Neuronal stem cell (in vitro differentiated cells): Measurements from ENCODE around the gene MFGE8.
"Not testable (repeated sequence)": the region's sequence is repeated elsewhere in the genome, so short reads cannot be mapped to it uniquely, and the experiment has no call there.

Experiments used
- DNase-seq: peaks from one replicate; pipeline ENCODE4 v3.0.0-alpha.2; 2013; ENCODE audit warnings: low spot score
- H2AFZ ChIP-seq: one replicate; pipeline ENCODE4 v1.6.1; 2013; ENCODE audit warnings: mild to moderate bottlenecking, low read length, inconsistent platforms
- H2AK5ac ChIP-seq: 2 replicates; pipeline ENCODE4 v1.6.1; 2013; ENCODE audit warnings: low read depth, mild to moderate bottlenecking, inconsistent platforms, low read length, moderate library complexity, mixed read lengths
- H2BK120ac ChIP-seq: 2 replicates; pipeline ENCODE4 v1.6.1; 2013; ENCODE audit warnings: low read depth, mild to moderate bottlenecking, inconsistent platforms, low read length, moderate library complexity, mixed read lengths
- H2BK12ac ChIP-seq: one replicate; pipeline ENCODE4 v1.6.1; 2013; ENCODE audit warnings: low read length, inconsistent platforms
- H2BK15ac ChIP-seq: 2 replicates; pipeline ENCODE4 v1.6.1; 2013; ENCODE audit warnings: mild to moderate bottlenecking, low read length, inconsistent platforms, mixed read lengths
- H2BK5ac ChIP-seq: one replicate; pipeline ENCODE4 v1.6.1; 2013; ENCODE audit warnings: inconsistent platforms, mild to moderate bottlenecking, low read length, moderate library complexity
- H3K14ac ChIP-seq: one replicate; pipeline ENCODE4 v1.6.1; 2013; ENCODE audit warnings: low read length, inconsistent platforms
- H3K18ac ChIP-seq: 2 replicates; pipeline ENCODE4 v1.6.1; 2013; ENCODE audit warnings: low read length, inconsistent platforms
- H3K23ac ChIP-seq: 2 replicates; pipeline ENCODE4 v1.6.1; 2013; ENCODE audit warnings: low read depth, mild to moderate bottlenecking, mixed read lengths, low read length, inconsistent platforms; ENCODE audit not compliant: poor library complexity
- H3K27ac ChIP-seq: replicated peaks from 3 replicates; pipeline ENCODE4 v1.5.1; 2013; ENCODE audit warnings: low read length, inconsistent platforms
- H3K27me3 ChIP-seq, 3 experiments: 2 replicates each; pipeline ENCODE4 v1.6.1; 2013; ENCODE audit warnings: low read length in 3 of 3, mild to moderate bottlenecking in 2 of 3, inconsistent platforms in 1 of 3, low read depth in 1 of 3, mixed read lengths in 1 of 3, moderate library complexity in 1 of 3; ENCODE audit not compliant: control insufficient read depth in 3 of 3, insufficient read depth in 3 of 3
- H3K36me3 ChIP-seq, 2 donors: replicated peaks in 1 of 2; 2 replicates each; pipeline ENCODE4 v1.6.1; 2013; ENCODE audit warnings: low read length in 2 of 2; ENCODE audit not compliant: control insufficient read depth in 2 of 2, insufficient read depth in 2 of 2
- H3K4ac ChIP-seq: 2 replicates; pipeline ENCODE4 v1.6.1; 2013; ENCODE audit warnings: inconsistent platforms, mild to moderate bottlenecking, low read length, moderate library complexity
- H3K4me1 ChIP-seq, 2 donors: 1 replicate in 1 of 2; 2 replicates in 1 of 2; pipeline ENCODE4 v1.6.1; 2013; ENCODE audit warnings: low read length in 2 of 2, low read depth in 1 of 2; ENCODE audit not compliant: control insufficient read depth in 2 of 2, insufficient read depth in 1 of 2
- H3K4me2 ChIP-seq: one replicate; pipeline ENCODE4 v1.6.1; 2013; ENCODE audit warnings: mild to moderate bottlenecking, low read length, inconsistent platforms; ENCODE audit not compliant: insufficient read depth, poor library complexity, severe bottlenecking
- H3K4me3 ChIP-seq, 2 donors: 2 replicates each; pipeline ENCODE4 v1.5.1; 2013; ENCODE audit warnings: low read length in 2 of 2, mild to moderate bottlenecking in 2 of 2, inconsistent platforms in 1 of 2, moderate library complexity in 1 of 2
- H3K79me1 ChIP-seq: one replicate; pipeline ENCODE4 v1.6.1; 2013; ENCODE audit warnings: low read depth, mild to moderate bottlenecking, inconsistent platforms, low read length, moderate library complexity
- H3K9ac ChIP-seq: one replicate; pipeline ENCODE4 v1.6.1; 2013; ENCODE audit warnings: mild to moderate bottlenecking, low read depth, low read length, inconsistent platforms; ENCODE audit not compliant: poor library complexity
- H3K9me3 ChIP-seq, 2 donors: replicated peaks in 1 of 2; 2 replicates each; pipeline versions ENCODE3 to v1.6.1; 2013; ENCODE audit warnings: low read length in 2 of 2, mild to moderate bottlenecking in 2 of 2, inconsistent platforms in 1 of 2, low read depth in 1 of 2, mixed read lengths in 1 of 2, moderate library complexity in 1 of 2; ENCODE audit not compliant: control insufficient read depth in 2 of 2, insufficient read depth in 1 of 2
- H4K8ac ChIP-seq: one replicate; pipeline ENCODE4 v1.6.1; 2013; ENCODE audit warnings: low read depth, mild to moderate bottlenecking, inconsistent platforms, low read length, moderate library complexity
- H4K91ac ChIP-seq: one replicate; pipeline ENCODE4 v1.6.1; 2013; ENCODE audit warnings: low read length, low read depth, mild to moderate bottlenecking, inconsistent platforms; ENCODE audit not compliant: poor library complexity
- WGBS, 2 donors: extraction: QIAGEN DNeasy Blood & Tissue Kit; methylation state at CpG; one replicate each; pipeline ENCODE4 v1.1.7; 2013; ENCODE audit warnings: missing lambda C conversion rate in 2 of 2, mixed read lengths in 1 of 2; ENCODE audit not compliant: insufficient read length in 2 of 2, insufficient replicate concordance in 1 of 2; ENCODE audit errors: extremely low coverage in 2 of 2; 5-methylcytosine and 5-hydroxymethylcytosine counted together

MFGE8 gene

DNA sequence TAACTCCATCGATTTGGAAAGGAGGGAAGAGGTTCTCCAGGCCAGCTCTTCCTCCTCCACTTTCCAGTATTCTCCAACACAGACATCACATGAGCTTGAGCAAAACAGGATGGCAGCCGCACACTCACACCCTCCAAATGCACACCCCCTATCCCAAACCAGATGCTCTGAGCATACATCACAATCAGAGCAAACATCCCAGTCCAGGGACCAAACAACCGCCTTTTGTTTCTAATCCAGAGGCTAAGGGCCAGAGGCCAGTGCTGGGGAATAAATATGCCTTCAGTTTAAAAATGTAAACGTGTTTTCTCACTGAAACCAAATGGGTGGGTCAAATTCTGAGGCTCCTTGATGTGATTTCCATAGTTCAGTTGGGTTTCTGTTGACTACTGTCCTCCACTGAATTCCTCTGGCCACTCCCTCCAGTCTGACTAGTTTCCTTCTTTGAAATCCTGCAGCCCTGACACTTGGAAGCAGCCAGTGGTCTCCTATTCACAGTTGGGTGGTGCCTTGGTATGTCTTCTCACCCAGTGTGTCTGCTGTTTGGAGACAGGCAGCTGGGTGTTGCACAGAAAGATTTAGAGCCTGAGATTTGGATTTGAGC is 19.2 kb upstream of the MFGE8 start:
- no peak overlapping the region for H3K23ac ChIP-seq
- H2AK5ac ChIP-seq = no peak overlapping the region
- no peak overlapping the region for H2BK12ac ChIP-seq
- peaks cover 3% of the 10 kb centered on the region in 2 donors for H3K9me3 ChIP-seq
- H4K8ac ChIP-seq = no peak overlapping the region
- no peaks in the 10 kb centered on the region for H3K36me3 ChIP-seq
- no peak overlapping the region for H3K4ac ChIP-seq
- H3K14ac ChIP-seq = no peak overlapping the region
- no peak overlapping the region for H2AFZ ChIP-seq
- no peak overlapping the region for H2BK15ac ChIP-seq
- no peak overlapping the region for H2BK120ac ChIP-seq
- no peak overlapping the region for H3K9ac ChIP-seq
- DNase-seq = no peak
- H3K18ac ChIP-seq = no peak overlapping the region
- no peak overlapping the region for H3K27ac ChIP-seq
- H4K91ac ChIP-seq = no peak overlapping the region
- WGBS, 2 donors = no CpG with 5 or more reads among the region's 4 CpGs
- no peak overlapping the region for H3K4me3 ChIP-seq
- H3K79me1 ChIP-seq = no peaks in the 10 kb centered on the region
- H2BK5ac ChIP-seq = no peak overlapping the region
- H3K27me3 ChIP-seq = no peaks in the 10 kb centered on the region
- H3K4me2 ChIP-seq = no peak overlapping the region
- no peaks in the 10 kb centered on the region for H3K4me1 ChIP-seq

DNA sequence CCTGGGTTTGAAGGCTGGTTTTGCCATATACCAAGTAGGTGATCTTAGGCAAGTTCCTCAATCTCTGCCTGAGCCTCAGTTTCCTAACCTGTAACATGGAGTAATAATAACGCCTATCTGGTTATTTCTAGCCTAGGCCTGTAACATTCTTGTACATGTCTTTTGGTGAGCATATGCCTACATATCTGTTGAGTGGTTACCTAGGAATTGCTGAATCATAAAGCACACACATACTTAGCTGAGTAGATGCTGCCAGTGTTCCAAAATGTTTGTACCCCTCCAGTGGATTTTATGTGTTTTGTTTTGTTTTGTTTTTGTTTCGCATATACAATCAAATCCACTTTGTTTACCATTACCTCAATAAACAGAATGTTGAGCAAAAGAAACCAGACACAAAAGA is 17.4 kb upstream of the MFGE8 start:
- Histone ChIP-seq H2BK120ac (no peak overlapping the region), H3K9me3 (peaks cover 3% of the 10 kb centered on the region in 2 donors)
- no CpG with 5 or more reads among the region's 2 CpGs for WGBS, 2 donors

DNA sequence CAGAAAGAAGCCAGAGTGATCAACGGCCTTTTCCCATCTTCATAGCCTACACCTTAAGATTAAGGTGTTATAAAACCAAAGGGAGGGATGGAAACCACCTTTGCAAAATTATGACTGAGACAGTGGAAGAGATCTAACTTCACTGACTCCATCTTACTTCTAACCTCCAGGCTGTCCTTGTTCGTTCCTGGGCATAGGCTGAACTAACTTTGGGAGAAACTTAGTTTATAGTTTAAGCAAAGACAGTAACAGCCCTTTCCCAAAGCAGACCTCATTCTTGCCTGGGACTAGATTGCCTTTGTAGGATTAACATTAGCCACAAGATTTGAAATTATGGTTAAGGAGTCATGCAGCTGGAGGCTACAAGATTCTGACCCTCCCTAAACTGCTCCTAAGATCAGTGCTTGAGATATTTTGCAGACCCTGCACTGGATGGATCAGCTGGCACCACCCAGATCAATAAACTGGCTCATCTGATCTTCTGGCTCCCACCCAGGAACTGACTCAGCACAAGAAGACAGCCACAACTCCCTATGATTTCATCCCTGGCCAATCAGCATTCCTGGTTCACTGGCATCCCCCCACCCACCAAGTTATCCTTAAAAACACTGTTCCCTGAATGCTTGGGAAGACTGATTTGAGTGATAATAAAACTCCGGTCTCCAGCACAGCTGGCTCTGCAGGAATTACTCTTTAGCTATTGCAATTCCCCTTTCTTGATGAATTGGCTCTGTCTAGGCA is 16.3 kb upstream of the MFGE8 start:
- not testable (repeated sequence) for H3K14ac ChIP-seq, DNase-seq, H4K8ac ChIP-seq, H2AFZ ChIP-seq, H2BK5ac ChIP-seq, H2BK15ac ChIP-seq, H2BK12ac ChIP-seq, H2AK5ac ChIP-seq, H3K36me3 ChIP-seq, H2BK120ac ChIP-seq, H3K27me3 ChIP-seq, H3K4me3 ChIP-seq, H3K18ac ChIP-seq, H3K27ac ChIP-seq, H3K9me3 ChIP-seq, H3K9ac ChIP-seq, H3K4ac ChIP-seq, H3K4me2 ChIP-seq, H4K91ac ChIP-seq, H3K79me1 ChIP-seq, H3K23ac ChIP-seq, H3K4me1 ChIP-seq
- WGBS, 2 donors = no CpG with 5 or more reads among the region's 3 CpGs

More for the DNA sequence above, 17.4 kb upstream of the MFGE8 start:
- DNase-seq = no peak
- Histone ChIP-seq H2AK5ac (no peak overlapping the region), H3K4me3 (no peak overlapping the region), H3K36me3 (no peaks in the 10 kb centered on the region), H3K9ac (no peak overlapping the region), H4K91ac (no peak overlapping the region), H2BK15ac (no peak overlapping the region), H4K8ac (no peak overlapping the region), H3K4me1 (no peaks in the 10 kb centered on the region), H2AFZ (no peak overlapping the region), H3K4me2 (no peak overlapping the region), H3K4ac (no peak overlapping the region), H3K79me1 (no peaks in the 10 kb centered on the region), H3K14ac (no peak overlapping the region), H3K27me3 (no peaks in the 10 kb centered on the region), H3K27ac (no peak overlapping the region), H2BK12ac (no peak overlapping the region), H2BK5ac (no peak overlapping the region), H3K18ac (no peak overlapping the region), H3K23ac (no peak overlapping the region)

- H3K14ac ChIP-seq, H3K4me1 ChIP-seq, H2BK120ac ChIP-seq, H3K4ac ChIP-seq, DNase-seq, H2AK5ac ChIP-seq, H3K36me3 ChIP-seq, H3K9me3 ChIP-seq, H3K4me3 ChIP-seq, H3K9ac ChIP-seq, H3K23ac ChIP-seq, H4K91ac ChIP-seq, H2BK15ac ChIP-seq, H3K27ac ChIP-seq, H2BK12ac ChIP-seq, H3K18ac ChIP-seq, H3K4me2 ChIP-seq, H2AFZ ChIP-seq, H3K79me1 ChIP-seq, H2BK5ac ChIP-seq, H4K8ac ChIP-seq, H3K27me3 ChIP-seq: not testable (repeated sequence)
Measured at GRCh38 chr15:88928192-88928591, 15.0 kb upstream of the MFGE8 start.
